Activated T-cell treated with anti-CD3 and anti-CD28 coated beads, Interleukin-2, amount 50 U/mL, for 4 hours (primary cell): ENCODE measurements around the gene EIF4E3. TPM values are rescaled to one million over a fixed set of nuclear protein-coding genes. Genes with fewer than 3 reads are reported as not detected.

Experiments
- ATAC-seq, 2 donors: fragments of 200-7000 bp; cut with Tn5 transposase; one replicate each; pipeline ENCODE4 v1.10.0; 2021
- DNase-seq: peaks from one replicate; pipeline ENCODE4 v3.0.0-alpha.2; 2020
- H3K27me3 Mint-ChIP-seq: one replicate; pipeline ENCODE4 v1.8.0; 2021; ENCODE audit warnings: low read depth, mixed read lengths
- H3K36me3 Mint-ChIP-seq: one replicate; pipeline ENCODE4 v1.8.0; 2022; ENCODE audit warnings: mixed read lengths; ENCODE audit not compliant: insufficient read depth
- H3K4me1 Mint-ChIP-seq: one replicate; pipeline ENCODE4 v1.8.0; 2021; ENCODE audit warnings: low read depth, mixed read lengths
- H3K4me3 Mint-ChIP-seq: one replicate; pipeline ENCODE4 v1.8.0; 2021; ENCODE audit warnings: mild to moderate bottlenecking, moderate library complexity, mixed read lengths
- H3K9me3 Mint-ChIP-seq: one replicate; pipeline ENCODE4 v1.8.0; 2021; ENCODE audit warnings: mixed read lengths
- total RNA-seq, 3 donors: library from RNA; stranded (reverse); gene quantifications; one replicate each; pipeline ENCODE4 v1.2.1, GENCODE V29; 2021

EIF4E3 gene
- total RNA-seq, 3 donors from 2014 or later, result 13.4 to 17.0 (median 14.3) TPM

DNA sequence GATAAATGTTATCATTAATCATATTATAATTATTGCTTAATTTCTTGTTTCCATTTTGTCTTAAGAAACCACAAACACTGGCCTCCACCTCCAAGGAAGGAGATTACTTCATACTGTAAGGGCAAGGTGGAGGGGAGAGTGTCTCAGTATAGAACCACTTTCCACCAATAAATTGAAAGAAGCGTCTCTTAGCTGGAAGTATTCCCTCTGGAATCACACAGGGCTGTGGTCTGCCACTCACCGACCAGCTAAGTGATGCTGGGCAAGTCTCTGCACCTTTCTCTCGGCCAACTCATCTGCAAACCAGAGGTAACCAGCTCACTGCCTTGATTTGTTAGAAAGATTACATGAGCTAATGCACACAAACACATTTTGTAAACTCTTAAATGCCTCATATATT, 63.1 kb downstream of the EIF4E3 start:
- no peak for DNase-seq
- no peaks in the 10 kb centered on the region for H3K27me3 Mint-ChIP-seq
- H3K4me3 Mint-ChIP-seq, result no peak overlapping the region
- H3K36me3 Mint-ChIP-seq, result peaks cover 29% of the 10 kb centered on the region
- no peak for ATAC-seq
- H3K4me1 Mint-ChIP-seq, result peaks cover 16% of the 10 kb centered on the region
- H3K9me3 Mint-ChIP-seq, result peaks cover 11% of the 10 kb centered on the region

DNA sequence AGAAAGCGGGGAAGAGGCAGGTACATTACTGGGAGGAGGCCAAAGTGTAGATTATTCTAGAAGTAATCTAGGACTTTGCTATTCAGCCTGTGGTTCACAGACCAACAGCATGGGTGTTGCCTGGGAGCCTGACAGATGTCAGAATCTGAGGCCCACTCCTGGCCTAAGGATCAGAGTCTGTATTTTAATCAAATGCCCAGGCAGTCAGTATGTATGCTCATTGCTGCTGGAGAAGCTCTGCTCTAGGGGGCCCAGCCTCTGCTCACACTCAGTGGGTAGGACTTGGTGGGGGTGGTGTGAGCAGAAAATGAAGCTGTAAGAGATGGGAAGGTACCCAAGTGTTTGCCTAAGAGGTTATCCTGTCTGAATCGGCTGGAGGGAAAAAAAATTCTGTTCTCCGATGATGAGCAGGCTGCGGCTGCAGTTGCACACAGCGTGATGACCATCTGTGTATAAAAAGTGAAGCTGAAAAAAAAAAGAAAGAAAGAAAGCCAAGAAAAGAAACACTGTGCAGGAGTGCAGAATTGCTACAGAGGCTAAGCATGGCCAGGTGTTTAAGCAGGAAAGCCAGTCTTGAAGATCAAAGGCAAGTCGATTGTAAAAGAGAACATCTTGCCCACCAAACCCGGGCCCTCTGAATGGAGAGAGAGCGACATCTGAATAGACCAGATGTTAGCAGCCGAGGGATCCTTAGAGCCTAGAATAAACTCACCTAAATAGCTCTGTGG, 65.2 kb downstream of the EIF4E3 start:
- Mint-ChIP-seq H3K9me3 (no peaks in the 10 kb centered on the region), H3K4me1 (peaks cover 14% of the 10 kb centered on the region), H3K36me3 (peaks cover 16% of the 10 kb centered on the region), H3K27me3 (no peaks in the 10 kb centered on the region), H3K4me3 (no peak overlapping the region)
- ATAC-seq (no peak), DNase-seq (no peak)

DNA sequence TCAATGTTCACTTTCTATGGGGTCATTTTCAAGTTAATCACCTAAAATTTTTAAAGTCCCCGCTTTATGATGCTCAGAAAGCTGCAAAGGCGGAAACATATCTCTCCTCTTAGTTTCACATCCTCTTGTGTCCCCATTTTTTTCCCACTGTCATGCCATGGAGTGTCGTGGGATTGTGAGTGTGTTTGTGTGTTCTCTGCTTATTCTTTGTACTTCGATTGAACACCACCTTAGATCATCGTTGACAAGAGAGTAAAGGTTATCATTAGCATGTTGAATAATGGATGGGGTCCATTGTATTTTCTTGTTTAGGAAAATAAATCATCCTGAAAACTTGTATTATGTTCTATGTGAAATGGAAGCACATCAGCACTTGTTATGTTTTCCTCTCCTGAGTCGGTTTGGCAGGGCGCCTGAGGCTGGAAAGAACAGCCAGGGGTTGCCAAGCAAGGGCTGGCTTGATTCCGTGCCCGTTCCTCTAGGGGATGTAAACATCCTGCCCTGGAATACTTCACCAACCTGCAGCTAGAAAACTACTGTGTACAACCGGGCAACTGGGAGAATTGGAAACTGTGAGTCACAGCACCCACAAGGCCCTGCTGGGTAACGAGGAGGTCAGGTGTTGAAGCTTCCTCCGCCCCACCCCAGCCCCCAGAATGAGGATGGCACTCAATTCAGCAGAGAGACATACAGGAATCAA, 67.2 kb downstream of the EIF4E3 start:
- peaks cover 19% of the 10 kb centered on the region for H3K36me3 Mint-ChIP-seq
- H3K4me3 Mint-ChIP-seq, result no peak overlapping the region
- no peaks in the 10 kb centered on the region for H3K27me3 Mint-ChIP-seq
- no peak for DNase-seq
- no peak for ATAC-seq
- no peaks in the 10 kb centered on the region for H3K9me3 Mint-ChIP-seq
- peaks cover 14% of the 10 kb centered on the region for H3K4me1 Mint-ChIP-seq

DNA sequence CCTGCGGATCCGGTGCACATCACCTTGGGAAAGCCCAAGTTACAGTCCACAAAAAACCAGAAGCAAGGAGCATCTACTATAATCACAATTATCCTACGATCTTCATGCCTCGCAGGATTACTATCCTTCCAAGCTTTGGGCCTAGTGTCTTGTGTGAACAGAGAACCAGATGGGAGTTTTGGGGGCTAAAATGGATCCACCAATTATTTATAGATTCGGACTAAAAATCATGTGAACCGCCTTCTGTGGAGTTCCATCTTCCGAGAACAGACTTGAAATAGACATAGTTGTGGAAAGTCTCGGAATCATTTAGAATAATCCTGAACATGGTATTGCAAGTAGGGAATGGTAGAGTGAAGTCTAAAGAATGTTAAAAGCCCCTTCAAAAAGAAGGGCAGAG, 70.1 kb downstream of the EIF4E3 start:
- no peak for ATAC-seq
- Mint-ChIP-seq H3K27me3 (no peaks in the 10 kb centered on the region), H3K36me3 (peaks cover 12% of the 10 kb centered on the region), H3K9me3 (no peaks in the 10 kb centered on the region), H3K4me3 (no peak overlapping the region), H3K4me1 (peaks cover 5% of the 10 kb centered on the region)
- no peak for DNase-seq

DNA sequence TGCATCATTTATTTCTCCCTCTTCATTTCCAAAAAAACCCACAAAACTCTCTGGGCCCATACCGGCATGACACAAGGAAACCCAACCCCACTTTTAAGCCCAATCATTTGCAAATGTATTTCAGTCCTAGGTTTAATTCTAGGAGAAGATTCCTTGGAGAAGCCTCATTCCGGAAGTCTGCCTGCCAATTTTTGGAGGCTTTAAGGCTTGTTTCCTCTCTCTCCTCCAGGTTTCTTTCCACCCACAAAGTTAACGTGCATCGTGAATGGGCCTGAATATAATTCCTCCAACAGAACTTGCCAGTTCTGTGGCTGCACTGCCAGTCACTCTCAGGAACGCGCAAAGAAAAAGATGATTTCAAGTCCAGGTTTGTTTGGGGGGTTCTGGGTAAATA, 71.8 kb downstream of the EIF4E3 start:
- H3K4me1 Mint-ChIP-seq, result peaks cover 3% of the 10 kb centered on the region
- DNase-seq (no peak), ATAC-seq (no peak)
- no peaks in the 10 kb centered on the region for H3K27me3 Mint-ChIP-seq
- no peaks in the 10 kb centered on the region for H3K9me3 Mint-ChIP-seq
- H3K36me3 Mint-ChIP-seq, result peaks cover 4% of the 10 kb centered on the region
- H3K4me3 Mint-ChIP-seq, result no peak overlapping the region

DNA sequence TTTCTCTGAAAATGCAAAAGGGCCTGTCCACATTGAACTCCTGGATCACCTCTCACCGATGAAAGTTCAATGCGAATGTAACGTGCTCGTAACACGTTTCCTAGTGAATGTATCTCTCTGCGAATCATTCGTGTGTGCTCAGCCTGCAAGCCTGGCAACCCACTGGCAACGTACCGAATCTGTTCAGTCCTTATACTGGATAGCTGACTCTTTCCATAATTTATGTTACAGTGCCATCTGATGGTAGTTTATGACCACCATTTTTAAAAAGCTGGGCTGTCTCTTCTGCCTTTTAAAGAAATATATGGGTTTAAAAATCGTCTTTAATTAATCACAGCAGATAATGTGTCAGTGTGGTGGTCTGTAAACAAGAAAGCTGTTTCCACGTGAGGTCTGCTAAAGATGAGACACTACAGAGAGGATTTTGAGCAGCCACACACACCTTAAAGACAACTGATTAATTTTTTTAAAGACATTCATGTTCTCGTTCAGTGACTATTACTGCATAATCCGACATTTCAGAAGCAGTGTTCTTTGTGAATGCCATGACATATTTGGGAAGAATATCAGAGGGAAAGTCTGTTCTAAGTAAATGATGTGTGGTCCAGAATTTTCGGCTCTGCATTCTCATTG, 72.3 kb downstream of the EIF4E3 start:
- ATAC-seq (peak; percentile 51 to 63), DNase-seq (no peak)
- Mint-ChIP-seq H3K9me3 (no peaks in the 10 kb centered on the region), H3K36me3 (peaks cover 4% of the 10 kb centered on the region), H3K4me1 (peaks cover 3% of the 10 kb centered on the region), H3K4me3 (no peak overlapping the region), H3K27me3 (no peaks in the 10 kb centered on the region)

DNA sequence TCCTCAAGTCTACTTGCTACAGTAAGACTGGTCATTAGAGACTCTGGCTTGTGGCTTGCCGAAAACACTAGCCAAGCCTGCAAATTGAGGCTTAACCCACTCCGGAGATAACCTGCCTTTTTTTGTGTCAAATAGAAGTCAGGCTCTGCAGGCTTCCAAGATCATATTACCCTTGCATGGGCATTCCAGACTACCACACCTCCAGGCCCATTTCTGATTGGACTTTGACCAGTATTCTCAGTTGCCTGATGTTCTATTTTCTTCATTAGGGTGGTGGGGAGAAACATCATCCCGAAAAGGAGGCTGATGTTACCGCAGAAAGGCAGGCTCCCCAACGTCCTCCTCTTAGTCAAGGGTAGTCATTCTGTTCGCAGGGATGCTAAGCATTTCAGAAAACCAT, 73.6 kb downstream of the EIF4E3 start:
- Mint-ChIP-seq H3K36me3 (peaks cover 4% of the 10 kb centered on the region), H3K27me3 (no peaks in the 10 kb centered on the region), H3K4me3 (no peak overlapping the region), H3K9me3 (no peaks in the 10 kb centered on the region), H3K4me1 (peaks cover 3% of the 10 kb centered on the region)
- ATAC-seq, result no peak
- DNase-seq, result no peak

DNA sequence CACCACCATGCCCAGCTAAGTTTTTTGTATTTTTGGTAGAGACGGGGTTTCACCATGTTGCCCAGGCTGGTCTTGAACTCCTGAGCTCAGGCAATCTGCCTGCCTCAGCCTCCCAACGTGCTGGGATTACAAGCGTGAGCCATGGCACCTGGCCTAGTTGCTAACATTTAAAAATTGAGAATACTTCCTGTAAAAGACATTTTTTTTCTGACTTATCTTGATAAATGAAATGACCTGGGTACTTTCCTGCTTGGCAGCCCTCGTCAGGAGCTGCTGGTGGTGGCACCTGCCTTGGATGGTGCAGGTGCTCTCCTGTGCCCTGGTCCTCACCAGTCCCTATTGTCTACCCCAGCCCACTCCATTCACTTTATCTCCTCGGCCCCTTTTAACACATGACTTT, 74.8 kb downstream of the EIF4E3 start:
- H3K9me3 Mint-ChIP-seq, result no peaks in the 10 kb centered on the region

DNA sequence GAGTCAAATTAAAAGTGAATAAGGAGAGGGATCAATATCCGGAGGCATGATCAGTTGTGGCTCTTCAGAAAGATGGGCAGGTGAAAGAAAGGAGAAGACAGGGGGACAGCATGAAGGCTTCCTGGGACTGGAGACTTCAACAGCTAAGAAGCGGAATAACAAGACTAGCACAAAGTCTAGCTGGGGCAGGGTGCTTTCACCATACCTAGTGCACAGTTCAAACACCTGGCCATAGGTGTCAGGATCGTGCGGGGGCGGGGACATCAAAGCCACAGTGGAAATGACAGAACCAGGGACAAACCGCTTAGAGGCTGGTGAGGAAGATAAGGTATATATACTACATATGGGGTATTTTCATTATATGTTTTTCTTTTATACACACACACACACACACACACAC, 75.4 kb downstream of the EIF4E3 start:
- H3K9me3 Mint-ChIP-seq, result no peaks in the 10 kb centered on the region
- peaks cover 3% of the 10 kb centered on the region for H3K4me1 Mint-ChIP-seq
- H3K36me3 Mint-ChIP-seq, result peaks cover 9% of the 10 kb centered on the region
- H3K27me3 Mint-ChIP-seq, result no peaks in the 10 kb centered on the region
- DNase-seq (no peak), ATAC-seq (no peak)
- no peak overlapping the region for H3K4me3 Mint-ChIP-seq

More for the DNA sequence above, 74.8 kb downstream of the EIF4E3 start:
- ATAC-seq, result no peak
- peaks cover 6% of the 10 kb centered on the region for H3K36me3 Mint-ChIP-seq
- H3K27me3 Mint-ChIP-seq, result no peaks in the 10 kb centered on the region
- H3K4me3 Mint-ChIP-seq, result no peak overlapping the region
- H3K4me1 Mint-ChIP-seq, result peaks cover 3% of the 10 kb centered on the region
- no peak for DNase-seq

DNA sequence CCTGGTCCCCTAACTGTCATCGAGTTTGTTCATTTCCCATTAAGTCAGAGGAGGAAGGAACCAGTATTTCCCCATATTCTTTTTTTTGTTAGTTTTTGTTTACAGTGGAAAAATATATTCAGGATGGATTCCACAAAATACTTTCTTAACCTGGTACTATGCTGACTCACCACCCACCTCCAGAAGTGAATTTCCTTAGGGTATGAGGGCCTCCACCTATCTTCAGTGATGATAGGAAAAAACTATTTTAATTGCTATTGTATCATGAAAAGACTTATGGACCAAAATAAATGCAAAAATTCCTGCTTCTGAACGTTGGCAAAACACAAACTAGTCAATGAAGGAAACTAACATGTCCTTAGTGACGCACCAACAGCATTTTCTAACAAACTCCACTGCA, 77.5 kb downstream of the EIF4E3 start:
- peaks cover 11% of the 10 kb centered on the region for H3K36me3 Mint-ChIP-seq

DNA sequence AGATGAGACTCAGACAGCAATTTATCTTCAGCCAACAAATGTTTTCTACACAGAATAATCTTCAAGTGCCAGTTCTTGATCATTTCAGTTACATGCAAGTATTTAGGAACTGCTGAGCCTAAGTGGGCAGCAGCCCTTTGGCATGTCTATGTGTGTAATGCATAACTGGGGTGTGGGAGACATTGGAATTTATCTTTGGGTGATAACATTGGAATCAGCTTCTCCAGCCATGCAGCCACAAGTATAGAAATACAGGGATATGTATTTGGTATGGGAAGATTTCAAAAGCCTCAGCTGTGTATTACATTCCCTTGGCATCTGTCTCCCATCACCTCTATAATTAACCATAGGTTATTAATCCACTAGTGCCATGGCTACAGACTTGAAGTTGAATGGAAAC, 78.2 kb downstream of the EIF4E3 start:
- ATAC-seq, result no peak

More for the DNA sequence above, 77.5 kb downstream of the EIF4E3 start:
- DNase-seq, result no peak
- Mint-ChIP-seq H3K27me3 (no peaks in the 10 kb centered on the region), H3K4me3 (no peak overlapping the region), H3K9me3 (no peaks in the 10 kb centered on the region), H3K4me1 (peaks cover 2% of the 10 kb centered on the region)
- no peak for ATAC-seq

DNA sequence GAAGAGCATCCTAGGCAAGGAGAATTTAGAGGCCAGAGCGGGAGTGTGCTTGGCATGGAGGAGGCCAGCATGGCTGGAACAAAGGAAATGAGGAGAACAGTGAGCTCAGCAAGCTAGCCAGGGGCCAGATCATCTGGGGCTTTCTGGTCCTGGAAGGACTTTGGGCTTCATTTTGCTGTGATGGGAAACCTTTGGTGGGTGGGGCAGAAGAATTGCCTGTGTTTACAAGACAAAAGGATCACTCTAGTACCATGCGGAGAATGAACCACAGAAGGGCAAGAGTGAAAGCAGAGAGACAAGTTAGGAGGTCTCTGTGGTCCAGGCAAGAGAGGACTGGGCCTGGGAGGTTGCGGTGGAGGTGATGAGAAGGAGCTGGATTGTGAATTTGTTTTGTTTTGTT, 80.1 kb downstream of the EIF4E3 start:
- DNase-seq, result no peak
- no peaks in the 10 kb centered on the region for H3K27me3 Mint-ChIP-seq
- H3K9me3 Mint-ChIP-seq, result no peaks in the 10 kb centered on the region
- no peak for ATAC-seq
- no peak overlapping the region for H3K4me3 Mint-ChIP-seq
- peaks cover 12% of the 10 kb centered on the region for H3K36me3 Mint-ChIP-seq
- no peaks in the 10 kb centered on the region for H3K4me1 Mint-ChIP-seq

More for the DNA sequence above, 78.2 kb downstream of the EIF4E3 start:
- Mint-ChIP-seq H3K27me3 (no peaks in the 10 kb centered on the region), H3K4me1 (no peaks in the 10 kb centered on the region), H3K9me3 (no peaks in the 10 kb centered on the region), H3K36me3 (peaks cover 11% of the 10 kb centered on the region), H3K4me3 (no peak overlapping the region)
- no peak for DNase-seq

DNA sequence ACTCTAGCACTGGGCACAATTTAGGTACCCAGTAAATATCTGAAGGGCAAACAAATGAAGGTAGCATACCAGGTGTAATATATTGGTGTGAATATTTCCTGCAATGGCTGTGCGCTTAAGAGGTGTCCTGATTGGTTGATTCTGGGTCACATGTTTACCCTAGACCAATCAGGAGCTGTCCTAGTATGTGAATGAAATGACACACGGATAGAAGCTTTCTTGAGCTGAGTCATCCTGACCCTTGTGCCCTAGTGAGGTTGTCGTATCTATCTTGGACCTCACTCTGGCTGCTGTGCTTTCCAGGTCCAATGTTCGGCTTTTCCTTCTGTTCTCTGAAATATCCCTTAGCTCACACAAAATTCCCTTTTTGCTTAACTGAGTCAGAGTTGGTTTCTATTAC, 83.5 kb downstream of the EIF4E3 start:
- Mint-ChIP-seq H3K4me1 (no peaks in the 10 kb centered on the region), H3K9me3 (no peaks in the 10 kb centered on the region), H3K4me3 (no peak overlapping the region), H3K36me3 (peaks cover 14% of the 10 kb centered on the region), H3K27me3 (no peaks in the 10 kb centered on the region)
- no peak for ATAC-seq
- DNase-seq, result no peak

DNA sequence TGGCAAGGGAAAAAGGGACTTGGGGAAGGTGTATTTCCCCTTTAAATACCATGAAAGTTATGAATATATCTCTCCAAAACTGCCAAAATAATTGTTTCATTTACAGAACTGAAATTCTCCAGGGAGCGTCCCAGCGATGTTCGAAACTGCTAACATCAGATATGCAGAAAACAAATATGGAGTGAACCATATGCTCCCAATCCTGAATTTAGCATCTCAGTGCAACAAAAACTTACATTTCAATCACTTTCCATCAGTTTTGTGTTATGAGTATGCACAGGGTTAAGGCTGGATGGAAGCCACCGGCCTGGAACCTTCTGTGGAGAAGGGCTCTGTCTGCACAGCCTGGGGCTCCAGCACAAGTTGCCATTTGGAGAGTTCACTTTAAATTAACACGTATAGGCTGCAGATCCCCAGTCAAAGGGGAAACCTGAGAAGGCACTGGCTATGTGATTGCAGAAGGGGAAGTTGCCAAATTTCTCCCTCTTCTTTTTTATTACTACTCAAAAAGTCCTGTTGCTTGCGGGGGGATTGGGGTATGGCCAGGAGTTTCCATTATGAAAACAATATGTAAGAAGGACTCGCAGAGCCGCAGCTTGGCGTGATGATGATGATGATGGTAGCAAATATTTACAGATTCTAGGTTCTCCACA, 84.7 kb downstream of the EIF4E3 start:
- Mint-ChIP-seq H3K9me3 (no peaks in the 10 kb centered on the region), H3K4me1 (no peaks in the 10 kb centered on the region), H3K4me3 (no peak overlapping the region), H3K27me3 (no peaks in the 10 kb centered on the region), H3K36me3 (peaks cover 12% of the 10 kb centered on the region)
- ATAC-seq (no peak), DNase-seq (no peak)
